Measurements from ENCODE around the gene ZBP1.
"Not testable (repeated sequence)": the region's sequence is repeated elsewhere in the genome, so short reads cannot be mapped to it uniquely, and the experiment has no call there.

DNA sequence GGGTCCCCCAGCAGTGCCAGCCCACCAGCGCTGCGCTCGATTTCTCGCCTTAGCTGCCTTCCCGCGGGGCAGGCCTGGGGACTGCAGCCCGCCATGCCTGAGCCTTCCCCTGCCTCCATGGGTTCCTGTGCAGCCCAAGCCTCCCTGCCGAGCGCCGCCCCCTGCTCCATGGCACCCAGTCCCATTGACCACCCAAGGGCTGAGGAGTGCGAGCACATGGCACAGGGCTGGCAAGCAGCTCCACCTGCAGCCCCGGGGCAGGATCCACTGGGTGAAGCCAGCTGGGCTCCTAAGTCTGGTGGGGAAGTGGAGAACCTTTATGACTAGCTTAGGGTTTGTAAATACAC, 8.7 kb upstream of the ZBP1 start:
- TF ChIP-seq, protein P1, sequence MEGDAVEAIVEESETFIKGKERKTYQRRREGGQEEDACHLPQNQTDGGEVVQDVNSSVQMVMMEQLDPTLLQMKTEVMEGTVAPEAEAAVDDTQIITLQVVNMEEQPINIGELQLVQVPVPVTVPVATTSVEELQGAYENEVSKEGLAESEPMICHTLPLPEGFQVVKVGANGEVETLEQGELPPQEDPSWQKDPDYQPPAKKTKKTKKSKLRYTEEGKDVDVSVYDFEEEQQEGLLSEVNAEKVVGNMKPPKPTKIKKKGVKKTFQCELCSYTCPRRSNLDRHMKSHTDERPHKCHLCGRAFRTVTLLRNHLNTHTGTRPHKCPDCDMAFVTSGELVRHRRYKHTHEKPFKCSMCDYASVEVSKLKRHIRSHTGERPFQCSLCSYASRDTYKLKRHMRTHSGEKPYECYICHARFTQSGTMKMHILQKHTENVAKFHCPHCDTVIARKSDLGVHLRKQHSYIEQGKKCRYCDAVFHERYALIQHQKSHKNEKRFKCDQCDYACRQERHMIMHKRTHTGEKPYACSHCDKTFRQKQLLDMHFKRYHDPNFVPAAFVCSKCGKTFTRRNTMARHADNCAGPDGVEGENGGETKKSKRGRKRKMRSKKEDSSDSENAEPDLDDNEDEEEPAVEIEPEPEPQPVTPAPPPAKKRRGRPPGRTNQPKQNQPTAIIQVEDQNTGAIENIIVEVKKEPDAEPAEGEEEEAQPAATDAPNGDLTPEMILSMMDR (IDR thresholded peaks at IDR 0.05): not testable (repeated sequence)
- not testable (repeated sequence) for TF ChIP-seq POLR2A (IDR thresholded peaks at IDR 0.05)

Data from testis (tissue), 2 donors.